GM10847 (cell line): ENCODE data around the gene CXorf66.

Source experiments
- POLR2A ChIP-seq: IDR thresholded peaks from 2 replicates; pipeline ENCODE4 v1.6.1; 2011; ENCODE audit not compliant: insufficient read length; ENCODE audit errors: extremely low read depth

Gene CXorf66

DNA sequence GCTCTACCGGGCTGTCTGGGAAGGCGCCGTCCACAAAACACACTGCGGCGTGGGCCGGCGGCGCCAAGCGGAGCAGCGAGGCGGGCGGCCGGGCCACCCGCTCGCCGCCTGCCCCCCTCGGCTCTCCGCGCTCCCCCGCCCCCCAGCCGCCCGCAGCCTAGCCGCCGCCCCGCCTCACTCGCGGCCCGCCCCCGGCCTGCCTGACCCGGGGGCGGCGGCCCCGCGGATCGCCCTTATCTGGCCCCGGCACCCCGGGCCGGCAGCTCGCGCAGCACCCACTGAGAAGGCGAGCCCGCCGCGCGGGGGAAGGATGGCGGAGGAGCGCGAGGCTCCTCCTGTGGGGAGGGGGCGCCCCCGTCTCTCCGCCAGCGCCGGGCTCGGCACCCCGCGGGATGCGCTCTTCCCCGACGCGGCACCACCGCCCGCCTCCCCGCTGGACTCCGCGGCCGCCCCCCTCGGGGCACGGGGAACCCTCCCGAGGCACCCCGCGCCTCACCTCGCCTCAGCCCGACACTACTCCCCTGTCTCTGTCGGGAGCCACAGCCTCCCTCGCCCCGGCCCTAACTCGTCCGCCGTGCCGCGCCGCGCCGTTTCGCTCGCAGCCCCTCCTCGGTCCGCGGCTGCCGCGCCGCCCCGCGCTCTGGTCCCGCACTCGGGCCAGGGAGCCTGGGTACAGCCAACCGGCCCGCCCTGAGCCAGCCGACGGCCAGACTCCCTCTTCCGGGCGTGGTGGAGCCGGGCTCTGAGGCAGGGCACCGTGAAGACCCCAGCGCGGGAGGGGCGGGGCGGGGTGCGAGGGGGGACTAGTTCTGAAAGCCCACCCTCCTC, 33.0 kb downstream of the CXorf66 start:
- TF ChIP-seq POLR2A = no peak

DNA sequence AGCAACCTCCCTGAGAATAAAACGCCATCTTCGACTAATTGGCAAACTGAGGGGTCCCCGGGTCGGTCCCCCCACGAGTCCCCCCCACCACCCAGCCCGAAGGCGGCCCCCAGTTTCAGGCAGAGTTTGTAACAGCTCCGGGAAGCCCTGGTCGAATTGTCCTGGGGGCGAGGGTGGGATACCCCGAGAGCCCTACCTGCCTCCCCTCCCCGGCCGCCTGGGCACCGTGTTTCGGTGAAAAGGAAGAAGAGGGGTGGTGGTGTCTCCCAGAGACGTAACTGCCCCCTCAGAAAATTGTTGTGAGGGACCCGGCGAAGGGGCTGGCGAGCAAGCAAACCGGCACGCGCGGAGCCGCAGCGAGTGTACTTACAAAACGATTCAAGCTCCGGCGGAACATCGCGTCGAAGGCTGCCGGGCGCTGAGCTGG, 33.7 kb downstream of the CXorf66 start:
- no peak for TF ChIP-seq POLR2A

DNA sequence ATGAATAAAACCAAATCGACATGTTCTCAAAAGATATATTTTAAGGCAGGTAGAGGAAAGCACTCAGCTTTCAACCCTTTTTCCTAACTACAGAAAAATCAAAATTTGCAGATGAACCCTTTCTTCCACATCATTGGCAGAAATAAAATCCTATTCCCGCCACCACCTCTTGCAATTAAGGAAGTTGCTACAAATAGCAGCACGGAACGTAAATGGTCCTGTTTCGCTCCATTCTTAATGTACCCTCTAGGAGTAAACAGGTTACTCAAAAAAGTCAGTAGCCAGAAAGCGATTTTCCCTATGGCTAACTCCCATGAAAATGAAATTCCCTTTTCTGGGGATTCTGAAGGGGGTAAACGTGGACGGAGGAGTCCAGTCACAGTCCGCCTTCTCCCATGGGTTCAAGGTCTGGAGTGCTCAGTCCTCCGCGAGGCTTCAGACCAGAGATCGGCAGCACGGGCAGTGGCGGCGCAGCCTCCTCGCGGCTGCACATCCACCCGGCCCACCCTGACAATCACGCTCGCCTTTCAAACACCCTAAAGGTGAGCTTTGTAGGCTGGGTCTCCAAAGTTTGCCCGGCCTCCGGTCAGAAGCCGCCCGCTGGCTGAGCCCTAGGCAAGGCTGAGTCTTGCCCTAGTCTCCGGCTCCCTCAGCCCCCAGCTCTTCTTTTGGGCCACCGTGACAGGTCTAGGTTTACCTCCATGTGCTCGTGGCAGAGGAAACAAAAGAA, 34.2 kb downstream of the CXorf66 start:
- TF ChIP-seq POLR2A = no peak

DNA sequence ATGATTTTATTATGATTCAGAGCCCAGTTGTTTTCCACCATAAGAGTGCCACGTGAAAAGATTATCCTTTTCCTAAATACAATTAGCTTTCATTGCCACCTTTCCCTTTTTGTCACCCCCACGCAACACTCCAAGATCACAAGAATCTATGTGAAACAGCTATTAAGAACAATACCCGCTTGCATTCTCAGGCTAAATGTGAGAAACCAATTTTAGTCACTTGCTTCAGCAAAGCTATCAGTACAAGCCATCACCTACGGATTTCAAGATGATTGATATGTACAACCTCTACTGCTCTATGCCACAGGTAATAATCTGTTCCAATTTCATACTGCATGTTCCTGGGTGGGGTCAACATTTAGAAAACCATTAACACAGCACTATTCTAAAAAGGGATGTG, 34.9 kb downstream of the CXorf66 start:
- no peak for TF ChIP-seq POLR2A

DNA sequence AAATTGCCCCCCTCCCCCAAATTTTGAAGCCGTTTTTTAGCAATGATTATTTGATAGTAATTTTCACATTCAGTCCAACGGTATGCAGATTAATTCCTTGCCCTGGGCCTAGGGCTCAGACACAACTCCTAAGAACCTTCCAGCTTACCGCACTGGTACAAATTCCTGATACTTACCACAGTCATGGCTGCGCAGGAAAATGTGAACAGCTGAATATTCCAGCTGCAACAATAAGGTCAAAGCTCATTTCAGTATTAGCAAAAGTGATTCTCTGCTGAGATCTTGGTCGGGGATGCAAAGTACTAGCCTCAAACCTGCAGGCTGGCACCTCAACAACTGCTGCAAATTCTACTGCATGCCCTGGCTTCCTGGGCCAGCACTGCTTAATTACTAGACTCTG, 35.4 kb downstream of the CXorf66 start:
- no peak for TF ChIP-seq POLR2A

DNA sequence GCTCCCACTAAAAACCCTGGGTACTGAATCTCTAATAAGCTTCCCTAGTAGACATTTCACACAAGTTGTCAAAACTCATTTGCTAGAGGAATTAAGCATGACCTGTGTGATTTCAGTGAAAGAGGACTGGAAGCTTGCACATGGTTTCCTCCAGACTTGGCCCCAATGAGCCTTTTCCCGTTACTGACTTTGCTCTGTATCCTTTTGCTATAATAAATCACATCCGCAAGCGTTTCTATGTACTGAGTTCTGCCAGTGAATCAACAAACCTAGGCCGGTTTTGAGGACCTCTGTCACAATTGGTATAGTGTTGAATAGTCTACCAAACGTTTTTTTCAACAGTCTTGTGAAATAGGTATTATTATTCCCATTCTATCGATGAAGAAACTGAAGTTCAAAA, 40.6 kb downstream of the CXorf66 start:
- no peak for TF ChIP-seq POLR2A

DNA sequence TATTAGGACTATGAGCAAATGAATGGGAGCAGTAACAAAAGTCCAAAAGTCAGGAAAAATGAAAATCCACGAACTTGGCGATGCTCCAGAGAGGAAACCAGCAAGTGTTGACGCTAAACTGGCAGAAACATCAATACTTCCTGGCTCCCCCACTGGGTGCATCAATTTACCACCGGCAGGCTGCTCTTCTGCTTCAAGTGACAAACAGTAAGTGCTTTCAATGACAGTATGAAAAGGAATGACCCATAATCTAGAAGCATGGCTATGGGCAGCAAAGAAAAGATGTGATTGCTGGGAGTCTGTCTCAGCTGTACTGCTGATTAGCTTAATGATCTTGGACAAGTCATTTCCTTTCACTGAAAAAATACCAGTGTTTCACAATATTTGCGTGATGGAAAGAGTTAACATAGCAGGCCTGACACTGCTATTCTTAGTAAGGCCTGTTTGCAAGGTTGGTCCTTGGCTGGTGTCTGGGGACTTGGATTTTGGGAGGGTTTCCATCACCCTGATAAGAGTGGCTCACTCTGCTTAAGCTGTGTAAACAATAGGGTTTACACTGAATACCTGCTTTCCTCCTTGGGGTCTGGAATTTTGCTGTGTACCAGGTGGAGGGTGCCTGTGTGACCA, 41.1 kb downstream of the CXorf66 start:
- TF ChIP-seq POLR2A = no peak

DNA sequence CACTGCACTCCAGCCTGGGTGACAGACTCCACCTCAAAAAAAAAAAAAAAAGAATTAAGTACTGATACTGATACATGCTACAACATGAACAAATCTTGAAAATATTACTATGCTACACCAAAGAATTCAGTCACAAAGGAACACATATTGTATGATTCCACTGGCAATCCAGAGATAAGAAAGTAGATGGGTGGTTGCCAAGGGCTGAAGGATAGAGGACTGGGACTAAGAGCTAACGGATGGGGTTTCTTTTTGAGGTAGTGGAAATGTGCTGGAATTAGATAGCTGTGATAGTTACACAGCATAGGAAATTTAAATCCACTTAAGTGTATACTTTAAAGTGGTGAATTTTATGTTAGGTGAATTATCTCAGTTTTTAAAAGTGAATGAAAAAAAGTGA, 45.0 kb downstream of the CXorf66 start:
- no peak for TF ChIP-seq POLR2A

DNA sequence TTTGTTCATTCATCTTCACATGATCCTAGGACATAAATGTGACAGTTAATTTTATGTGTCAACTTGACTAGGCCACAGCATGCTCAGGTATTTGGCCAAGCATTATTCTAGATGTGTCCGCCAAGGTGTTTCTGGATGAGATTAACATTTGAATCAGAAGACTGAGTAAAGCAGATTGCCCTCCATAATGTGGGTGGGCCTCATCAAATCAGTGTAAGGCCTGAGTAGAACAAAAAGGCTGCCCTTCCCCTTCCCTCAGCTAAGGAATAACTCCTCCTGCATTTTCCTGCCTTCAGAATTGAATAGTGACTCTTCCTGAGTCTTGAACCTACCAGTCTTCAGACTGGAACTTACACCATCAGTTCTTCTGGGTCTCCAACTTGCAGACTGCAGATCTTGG, 50.9 kb downstream of the CXorf66 start:
- no peak for TF ChIP-seq POLR2A

DNA sequence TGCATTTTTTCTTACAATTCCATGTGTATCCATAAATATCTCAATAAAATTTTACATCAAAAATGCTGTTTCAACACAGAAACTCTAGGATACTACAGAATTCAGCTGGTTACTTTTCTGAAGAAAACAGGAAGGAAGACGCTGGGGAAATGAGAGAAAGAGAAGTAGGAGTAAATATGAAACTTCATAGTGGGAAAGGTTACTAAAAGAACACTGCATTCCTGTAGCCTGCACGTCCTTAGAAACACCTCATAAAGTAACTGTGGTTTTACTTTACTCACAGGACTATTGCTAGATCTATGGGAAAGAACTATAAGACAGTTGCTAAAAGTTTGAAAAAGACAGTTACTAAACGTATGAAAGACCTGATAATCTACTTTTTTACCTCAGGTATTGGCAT, 55.6 kb downstream of the CXorf66 start:
- TF ChIP-seq POLR2A = no peak

DNA sequence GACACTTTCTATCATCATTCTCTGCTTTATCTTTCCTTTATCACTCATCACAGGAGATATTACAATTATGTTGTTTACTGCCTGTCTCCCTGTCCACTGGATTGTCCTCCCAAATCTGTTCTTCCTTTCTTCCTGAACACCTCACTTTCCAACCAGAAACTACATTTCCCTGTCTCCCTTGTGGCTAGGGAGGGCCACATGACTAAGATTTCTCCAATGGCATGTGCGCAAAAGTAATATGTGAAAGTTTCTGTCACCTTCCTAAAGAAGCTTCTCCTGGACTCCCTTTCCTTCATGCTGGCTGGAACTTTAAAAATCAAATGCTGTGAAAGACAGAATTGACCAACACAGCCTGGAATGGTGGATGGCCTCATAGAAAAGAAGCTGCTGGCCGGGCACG, 58.2 kb downstream of the CXorf66 start:
- TF ChIP-seq POLR2A = no peak

DNA sequence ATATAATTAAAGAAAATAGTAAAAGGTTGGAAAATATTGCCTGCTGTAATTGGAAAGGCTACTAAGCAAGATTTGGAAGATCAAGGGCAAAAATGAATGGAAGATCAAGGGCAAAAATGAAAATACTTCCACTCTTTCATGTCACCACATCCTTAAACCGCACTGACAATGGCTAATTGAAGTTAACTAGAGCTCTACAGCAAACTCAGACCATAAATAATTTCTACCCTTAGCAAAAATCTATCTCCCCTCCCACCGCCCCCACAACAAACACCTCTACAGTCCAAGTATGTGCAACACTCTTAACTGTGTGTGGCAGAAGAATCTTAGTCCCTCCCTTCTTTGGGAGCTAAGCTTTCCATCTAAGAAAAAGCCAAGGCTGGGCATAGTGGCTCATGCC, 59.6 kb downstream of the CXorf66 start:
- no peak for TF ChIP-seq POLR2A
